GM21381 (cell line): ENCODE data around the gene MYL5.
A peak's percentile ranks its signal among the peaks of the same experiment; 100 is the strongest.
"Not testable (repeated sequence)": the region's sequence is repeated elsewhere in the genome, so short reads cannot be mapped to it uniquely, and the experiment has no call there.

ENCODE experiments used
- ATAC-seq: cut with Tn5 transposase; IDR thresholded peaks from one replicate; pipeline ENCODE4 v1.9.1; 2021; ENCODE audit warnings: mild to moderate bottlenecking, moderate library complexity; ENCODE audit not compliant: unreplicated experiment

Gene MYL5

DNA sequence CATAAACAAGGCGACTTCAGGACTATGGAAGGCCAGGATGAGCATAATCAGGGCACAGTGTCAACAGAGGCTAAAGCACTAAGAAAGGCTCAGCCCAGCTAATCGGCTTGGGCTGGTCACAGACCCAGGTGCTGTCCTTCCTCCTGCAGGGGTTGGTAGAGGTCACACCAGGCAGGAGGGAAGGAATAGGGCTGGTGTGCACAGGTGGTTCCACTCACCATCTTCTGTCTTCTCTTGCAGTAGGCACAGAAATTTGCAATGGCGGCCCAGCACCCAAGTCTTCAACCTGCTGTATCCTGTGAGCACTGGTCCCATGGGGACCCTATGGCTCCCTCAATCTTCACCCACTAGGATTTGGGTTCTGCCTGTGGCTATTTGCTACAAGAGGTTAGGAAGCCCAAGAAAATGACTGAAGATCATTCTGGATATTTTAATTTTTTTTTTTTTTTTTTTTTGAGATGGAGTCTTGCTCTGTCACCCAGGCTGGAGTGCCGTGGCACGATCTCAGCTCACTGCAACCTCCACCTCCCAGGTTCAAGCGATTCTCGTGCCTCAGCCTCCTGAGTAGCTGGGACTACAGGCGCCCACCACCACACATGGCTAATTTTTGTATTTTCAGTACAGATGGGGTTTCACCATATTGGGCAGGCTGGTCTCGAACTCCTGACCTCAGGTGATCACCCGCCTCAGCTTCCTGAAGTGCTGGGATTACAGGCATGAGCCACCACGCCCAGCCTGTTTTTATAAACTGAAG is 4.4 kb upstream of the MYL5 start:
- not testable (repeated sequence) for ATAC-seq

DNA sequence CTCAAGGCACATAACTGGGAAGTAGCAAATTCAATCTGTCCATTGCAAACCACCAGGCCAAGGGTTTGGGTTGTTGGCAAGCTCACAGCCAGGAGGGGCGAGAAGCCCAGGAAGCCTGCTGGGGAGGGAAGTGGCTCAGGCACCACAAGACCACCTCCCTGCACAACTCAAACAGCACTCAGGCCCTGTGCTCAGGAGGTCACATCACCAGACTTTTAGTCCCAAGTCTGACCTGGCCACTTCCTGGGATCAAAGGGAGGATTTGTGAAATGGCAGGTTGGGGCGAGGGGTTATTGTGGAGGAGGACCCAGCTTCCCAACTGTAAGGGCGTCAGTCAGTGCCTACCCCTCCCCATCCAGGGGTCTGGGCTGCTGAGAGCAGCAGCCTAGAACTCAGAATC is 2.6 kb upstream of the MYL5 start:
- no peak for ATAC-seq

DNA sequence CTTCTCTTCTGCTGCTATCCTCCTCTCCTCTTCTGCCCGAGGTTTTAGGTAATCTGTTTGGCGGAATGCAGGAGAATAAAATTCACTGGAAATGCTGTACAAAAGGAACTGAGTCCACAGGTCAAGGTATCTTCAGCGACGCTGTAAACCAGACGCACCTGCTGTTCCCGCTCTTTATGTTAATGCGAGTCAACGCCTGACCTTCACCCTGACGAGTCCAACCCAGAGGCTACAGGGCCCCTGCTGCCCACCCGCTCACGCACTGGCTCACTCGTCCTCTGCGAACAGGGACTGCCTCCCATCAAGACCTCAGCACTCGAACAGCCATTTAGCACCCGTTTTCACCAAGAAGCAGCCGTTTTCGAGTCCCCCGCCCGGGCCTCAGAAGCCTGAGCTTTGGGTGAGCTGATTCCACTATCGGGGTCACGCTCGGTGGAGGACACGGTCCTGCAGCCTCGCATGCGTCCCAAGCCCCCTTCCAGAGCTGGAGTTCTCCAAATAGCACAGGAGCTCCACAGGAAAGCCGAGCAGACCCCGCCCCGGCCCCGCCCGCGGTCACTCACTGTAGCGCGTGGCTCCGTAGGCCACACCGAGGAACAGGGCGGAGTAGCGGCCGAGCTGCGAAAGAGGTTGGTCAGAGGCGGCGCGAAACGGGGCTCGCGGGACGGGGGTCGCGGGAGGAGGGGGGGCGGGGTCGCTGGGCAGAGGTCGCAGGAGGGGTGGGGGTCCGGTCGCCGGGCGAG is 822 bp upstream of the MYL5 start:
- ATAC-seq, result no peak

GRCh38 chr4:675036-675882 is 917 bp downstream of the MYL5 start:
- ATAC-seq, result no peak

DNA sequence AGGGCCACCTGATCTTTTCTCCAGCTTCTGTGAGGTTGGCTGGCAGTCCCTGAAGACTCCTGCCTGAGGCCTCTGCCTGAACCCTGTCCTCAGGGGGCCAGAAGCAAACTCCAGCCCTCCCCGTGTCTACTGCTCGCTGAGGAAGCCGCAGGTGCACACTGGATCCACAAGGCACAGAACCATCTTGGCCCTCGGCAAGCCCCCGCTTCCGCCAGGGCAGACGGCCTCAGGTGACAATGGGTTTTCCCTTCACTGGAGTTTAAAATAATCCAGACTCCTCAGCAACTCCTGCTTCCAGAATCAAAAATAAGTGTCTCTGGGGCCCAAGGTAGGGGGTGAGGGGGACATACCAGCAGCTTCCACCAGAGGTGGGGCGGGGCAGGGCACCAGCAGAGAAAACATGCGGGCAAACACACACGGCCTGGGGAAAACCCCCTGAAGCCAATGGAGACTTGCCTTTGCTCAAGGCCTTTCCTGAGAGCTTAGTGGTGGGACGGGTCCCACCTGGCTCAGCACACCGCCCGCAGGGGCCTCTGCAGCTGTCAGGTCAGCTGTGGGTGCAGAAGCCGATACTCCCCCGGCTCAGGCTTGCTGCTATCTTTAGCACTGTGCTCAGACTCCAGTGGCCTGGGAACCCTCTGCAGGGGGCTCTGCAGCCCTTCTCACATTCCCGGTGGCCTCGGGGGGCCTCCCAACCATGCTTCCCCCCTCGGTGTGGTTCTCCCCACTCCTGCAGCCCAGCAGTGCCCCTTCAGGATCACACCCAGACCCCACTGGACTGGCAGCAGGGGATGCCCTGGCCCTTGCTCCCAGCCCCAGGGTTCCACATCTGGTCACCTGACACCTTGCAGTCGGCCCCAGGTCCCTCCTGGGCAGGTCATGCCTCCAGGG is 1.9 kb downstream of the MYL5 start:
- no peak for ATAC-seq

- no peak for ATAC-seq
Measured at GRCh38 chr4:676871-677235, 2.5 kb downstream of the MYL5 start.

DNA sequence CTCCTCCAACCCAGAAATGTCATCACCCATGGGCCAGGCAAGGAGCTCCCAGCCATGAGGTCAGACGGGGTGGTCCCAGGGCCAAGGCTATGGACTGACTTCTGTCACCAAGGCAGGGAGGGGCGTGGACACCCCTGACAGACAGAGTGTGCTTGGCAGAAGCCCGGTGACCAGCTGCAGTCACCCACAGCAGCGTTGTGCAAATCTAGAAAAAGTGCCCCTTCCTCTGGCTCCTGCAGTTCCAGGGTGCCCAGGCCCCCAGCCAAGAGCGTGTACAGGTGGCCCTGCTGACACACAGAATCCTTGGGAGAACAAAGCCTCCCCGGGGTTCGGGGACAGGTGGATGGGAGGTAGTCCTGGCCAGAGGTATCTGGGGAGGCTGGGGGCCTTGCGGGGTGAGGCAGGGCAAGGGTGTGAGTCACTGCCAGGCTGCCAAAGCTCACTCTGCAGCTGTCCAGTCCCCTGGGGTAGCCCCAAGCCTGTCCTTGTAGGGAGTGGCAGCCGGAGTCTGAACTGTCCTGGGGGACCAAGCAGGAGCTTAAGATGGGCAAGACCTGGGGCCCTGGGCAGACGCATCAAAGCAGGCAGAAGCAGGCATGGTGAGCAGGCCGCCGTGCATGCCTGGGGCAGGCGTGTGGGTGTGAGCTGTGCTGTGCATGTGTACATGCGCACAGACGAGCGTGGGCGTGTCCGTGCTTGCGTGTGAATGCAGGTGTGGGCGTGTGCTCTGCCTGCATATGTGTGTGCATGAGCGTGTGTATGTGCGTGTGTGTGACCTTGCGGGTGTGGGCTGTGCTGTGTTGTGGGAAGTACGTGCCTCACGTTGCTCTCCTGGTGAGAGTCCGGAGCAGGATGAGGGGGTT is 3.3 kb downstream of the MYL5 start:
- ATAC-seq, result no peak

DNA sequence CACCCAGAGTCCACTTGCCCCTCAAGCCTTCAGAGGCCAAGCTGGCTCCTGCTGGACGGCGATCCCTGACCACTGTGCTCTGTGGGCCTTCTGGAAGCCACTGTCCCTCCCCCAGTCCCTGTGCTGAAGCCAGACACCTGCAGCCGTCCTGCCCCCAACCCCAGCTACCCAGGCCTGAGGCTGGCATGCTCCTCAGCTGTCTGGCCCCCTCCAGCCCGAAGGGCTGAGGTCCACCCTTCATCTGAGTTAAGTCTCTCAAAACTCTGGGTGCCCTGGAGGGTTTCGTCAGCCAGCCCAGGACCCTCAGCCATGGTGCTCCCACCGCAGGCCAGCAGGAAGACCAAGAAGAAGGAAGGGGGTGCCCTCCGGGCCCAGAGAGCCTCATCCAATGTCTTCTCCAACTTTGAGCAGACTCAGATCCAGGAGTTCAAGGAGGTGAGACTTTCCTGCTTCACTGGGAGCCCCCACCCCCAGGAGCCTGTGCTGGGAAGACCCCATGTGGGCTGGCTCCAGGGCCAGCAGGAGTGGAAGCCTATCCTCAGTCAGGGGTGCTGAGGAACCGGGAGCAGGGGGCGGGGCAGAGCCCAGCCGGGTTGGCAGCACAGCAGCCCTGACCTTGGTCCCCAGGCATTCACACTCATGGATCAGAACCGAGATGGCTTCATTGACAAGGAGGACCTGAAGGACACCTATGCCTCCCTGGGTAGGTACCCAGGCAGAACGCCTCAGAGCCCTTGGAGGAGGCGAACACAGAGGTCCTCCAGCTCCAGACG is 4.2 kb downstream of the MYL5 start:
- ATAC-seq, result no peak

DNA sequence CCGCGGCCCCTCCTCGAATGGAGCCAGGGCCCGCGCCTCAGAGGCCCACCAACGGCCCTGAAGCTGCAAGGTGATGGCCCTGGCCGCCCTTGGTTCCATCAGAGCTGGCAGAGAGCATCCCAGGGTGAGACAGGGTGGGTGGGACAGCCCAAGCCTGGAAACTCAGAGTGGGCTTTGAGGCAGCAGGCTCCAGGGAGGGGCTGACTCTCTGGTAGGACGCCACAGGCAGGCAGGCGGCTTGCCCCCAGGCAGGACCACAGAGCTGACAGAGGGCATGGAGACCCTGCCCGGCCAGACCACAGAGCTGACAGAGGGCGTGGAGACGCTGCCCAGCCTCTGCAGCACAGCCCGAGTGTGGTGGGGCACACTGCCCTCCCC is 4.8 kb downstream of the MYL5 start:
- no peak for ATAC-seq

DNA sequence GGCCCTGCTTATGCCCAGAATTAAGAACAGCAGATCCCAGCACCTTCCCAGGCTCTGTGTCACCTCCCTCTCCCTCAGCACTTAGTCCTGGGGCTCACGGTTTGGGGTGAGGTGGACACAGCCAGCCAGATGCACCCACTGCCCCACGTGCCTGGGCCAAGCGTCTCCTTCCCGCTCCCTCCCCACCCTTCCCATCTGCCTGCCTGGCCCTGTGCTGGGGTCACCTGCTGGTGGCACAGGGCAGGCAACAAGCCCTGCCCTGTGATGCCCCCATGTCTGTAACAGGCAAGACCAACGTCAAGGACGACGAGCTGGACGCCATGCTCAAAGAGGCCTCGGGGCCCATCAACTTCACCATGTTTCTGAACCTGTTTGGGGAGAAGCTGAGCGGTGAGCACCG is 5.3 kb downstream of the MYL5 start:
- ATAC-seq, result no peak

DNA sequence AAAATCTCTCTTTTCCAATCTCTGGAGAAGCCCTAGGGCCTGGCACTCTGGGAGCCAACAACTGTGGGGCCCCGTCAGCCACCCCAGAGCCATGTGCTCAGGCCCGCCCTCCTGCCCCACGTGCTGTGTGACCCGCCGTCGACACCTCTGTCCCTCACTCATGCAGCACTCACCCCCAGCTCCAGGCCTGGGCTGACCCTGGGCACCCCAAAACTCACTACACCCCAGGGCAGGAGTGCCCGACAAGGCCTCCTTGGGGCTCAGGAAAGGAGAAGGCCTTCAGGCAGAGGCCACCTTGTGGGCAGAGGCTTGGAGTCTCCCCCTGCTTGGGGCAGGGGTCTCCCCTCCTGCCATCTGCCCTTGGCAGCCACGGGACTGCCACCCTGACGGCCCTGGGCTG is 5.7 kb downstream of the MYL5 start:
- ATAC-seq, result no peak

GRCh38 chr4:680551-680927 is 6.2 kb downstream of the MYL5 start:
- ATAC-seq, result no peak

DNA sequence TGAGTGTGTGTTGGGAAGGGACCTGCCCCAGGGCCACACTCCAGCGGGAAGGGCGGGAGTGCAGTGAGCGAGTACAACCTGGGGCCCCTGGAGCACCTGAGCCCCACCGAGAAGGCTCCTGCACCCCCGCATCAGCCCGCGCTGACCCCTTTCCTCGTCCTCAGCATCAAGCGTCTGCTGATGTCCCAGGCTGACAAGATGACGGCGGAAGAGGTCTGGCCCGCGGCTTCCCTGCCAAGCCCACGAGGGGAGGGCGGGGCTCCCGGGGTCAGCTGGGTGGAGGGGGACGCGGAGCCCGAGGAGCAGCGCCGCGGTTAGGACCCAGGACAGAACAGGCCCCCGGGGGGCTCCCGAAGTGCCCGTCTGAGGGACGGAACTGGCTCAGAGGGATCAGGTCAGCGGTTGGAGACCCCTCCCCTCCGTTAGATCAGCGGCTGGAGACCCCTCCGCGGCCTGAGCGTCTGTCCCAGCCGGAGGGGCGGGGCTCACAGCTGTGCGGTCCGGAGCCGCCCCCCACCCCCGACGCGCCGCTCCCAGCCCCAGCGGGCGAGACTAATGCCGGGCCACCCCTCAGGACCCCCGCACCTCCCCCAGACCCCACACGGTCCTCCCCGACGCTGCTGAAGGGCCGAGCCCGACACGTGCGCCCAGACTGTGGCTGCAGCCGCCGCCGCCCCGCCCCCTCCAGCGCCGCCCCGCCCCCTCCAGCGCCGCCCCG is 6.7 kb downstream of the MYL5 start:
- peak; percentile 41 for ATAC-seq

DNA sequence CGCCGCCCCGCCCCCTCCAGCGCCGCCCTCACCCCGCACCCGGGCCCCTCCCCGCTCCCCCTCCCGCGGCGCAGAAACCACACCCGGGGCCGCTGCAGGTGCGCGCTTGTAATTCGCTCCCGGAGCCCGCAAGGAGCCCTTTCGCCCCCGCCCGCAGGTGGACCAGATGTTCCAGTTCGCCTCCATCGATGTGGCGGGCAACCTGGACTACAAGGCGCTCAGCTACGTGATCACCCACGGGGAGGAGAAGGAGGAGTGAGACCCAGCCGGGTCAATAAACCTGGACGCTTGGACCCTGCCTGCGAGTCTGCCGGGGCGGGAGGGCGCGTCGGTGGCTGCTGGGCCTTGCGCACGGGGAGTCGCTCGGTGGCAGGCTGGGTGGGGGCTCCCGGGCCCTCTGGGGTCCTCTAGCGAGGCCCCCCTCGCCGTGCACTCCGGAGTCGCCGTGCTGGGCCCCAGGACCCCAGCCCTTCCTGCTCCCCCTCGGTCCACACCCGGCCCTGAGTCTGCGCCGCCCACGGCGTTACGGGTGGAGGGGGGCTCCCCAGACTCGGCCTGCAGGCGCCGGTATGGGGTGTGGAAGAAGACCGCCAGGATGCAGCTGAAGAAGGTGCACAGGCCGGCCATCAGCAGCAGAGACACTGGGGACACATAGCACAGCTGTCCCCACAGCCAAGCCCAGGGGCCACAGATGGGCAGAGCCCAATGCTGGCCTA is 7.6 kb downstream of the MYL5 start:
- no peak for ATAC-seq

- no peak for ATAC-seq
Measured at GRCh38 chr4:682490-683172, 8.3 kb downstream of the MYL5 start.

DNA sequence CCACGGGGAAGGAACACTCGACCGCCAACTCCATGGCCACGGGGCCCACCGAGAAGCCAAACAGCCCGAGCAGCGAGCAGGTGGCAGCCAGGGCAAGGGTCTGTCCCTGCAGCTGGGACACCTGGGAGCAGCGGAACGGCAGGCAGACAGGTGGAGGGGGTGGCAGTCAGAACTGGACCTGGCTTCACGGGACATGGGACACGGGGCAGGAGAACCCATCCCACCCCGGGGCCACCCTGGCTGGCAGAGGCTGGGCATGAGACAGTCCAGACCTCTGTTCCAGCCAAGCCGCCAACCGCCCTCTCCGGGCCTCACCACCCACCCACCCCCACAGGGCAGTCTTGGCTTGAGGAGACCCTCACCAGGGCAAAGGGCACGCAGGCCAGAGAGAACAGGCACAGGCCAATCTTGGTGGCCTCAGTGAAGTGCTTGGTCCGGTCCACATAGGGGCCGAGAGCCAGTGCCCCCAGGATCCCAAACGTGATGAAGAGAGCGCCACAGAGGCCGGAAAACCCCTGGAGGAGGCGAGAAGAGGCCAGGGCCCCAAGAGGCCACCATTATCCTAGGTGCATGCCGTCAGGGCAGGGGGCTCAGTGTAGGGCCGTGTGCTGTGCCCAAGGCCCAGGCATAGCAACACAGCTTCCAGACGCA is 9.0 kb downstream of the MYL5 start:
- no peak for ATAC-seq
